ENCODE measurements around the gene SMO.
"Not testable (repeated sequence)": the region's sequence is repeated elsewhere in the genome, so short reads cannot be mapped to it uniquely, and the experiment has no call there.

SMO gene

GRCh38 chr7:129209067-129209926 lies 20.9 kb downstream of the SMO start:
- DNase-seq (ENCODE audit: low read depth), result no peak

GRCh38 chr7:129210256-129210988 lies 22.0 kb downstream of the SMO start:
- peak; percentile 61 for DNase-seq (ENCODE audit: low read depth)

- no peak for DNase-seq (ENCODE audit: low read depth)
Observed at GRCh38 chr7:129210989-129211312, 22.5 kb downstream of the SMO start.

- no peak for DNase-seq (ENCODE audit: low read depth)
Observed at GRCh38 chr7:129212126-129212525, 23.7 kb downstream of the SMO start.

GRCh38 chr7:129212596-129212995 lies 24.2 kb downstream of the SMO start:
- no peak for DNase-seq (ENCODE audit: low read depth)

GRCh38 chr7:129213828-129214227 lies 25.4 kb downstream of the SMO start:
- peak; percentile 20 for DNase-seq (ENCODE audit: low read depth)

- not testable (repeated sequence) for DNase-seq (ENCODE audit: low read depth)
Observed at GRCh38 chr7:129215691-129216090, 27.3 kb downstream of the SMO start.

GRCh38 chr7:129216101-129216715 lies 27.8 kb downstream of the SMO start:
- not testable (repeated sequence) for DNase-seq (ENCODE audit: low read depth)

GRCh38 chr7:129216821-129217416 lies 28.5 kb downstream of the SMO start:
- not testable (repeated sequence) for DNase-seq (ENCODE audit: low read depth)

GRCh38 chr7:129218514-129219062 lies 30.2 kb downstream of the SMO start:
- DNase-seq (ENCODE audit: low read depth), result peak; percentile 83

- not testable (repeated sequence) for DNase-seq (ENCODE audit: low read depth)
Observed at GRCh38 chr7:129219166-129219565, 30.7 kb downstream of the SMO start.

- DNase-seq (ENCODE audit: low read depth), result no peak
Observed at GRCh38 chr7:129222064-129222463, 33.6 kb downstream of the SMO start.

- peak; percentile 95 for DNase-seq (ENCODE audit: low read depth)
Observed at GRCh38 chr7:129224251-129225205, 36.1 kb downstream of the SMO start, which contains the start of gene AHCYL2. AHCYL2 (plus strand) TSS chr7:129225030.

- DNase-seq (ENCODE audit: low read depth), result peak; percentile 60
Observed at GRCh38 chr7:129225206-129225930, 36.9 kb downstream of the SMO start.

GRCh38 chr7:129225931-129226572 lies 37.6 kb downstream of the SMO start:
- DNase-seq (ENCODE audit: low read depth), result no peak

- no peak for DNase-seq (ENCODE audit: low read depth)
Observed at GRCh38 chr7:129227646-129228578, 39.5 kb downstream of the SMO start.

- DNase-seq (ENCODE audit: low read depth), result no peak
Observed at GRCh38 chr7:129228633-129229032, 40.2 kb downstream of the SMO start.

- no peak for DNase-seq (ENCODE audit: low read depth)
Observed at GRCh38 chr7:129231666-129232065, 43.2 kb downstream of the SMO start.

GRCh38 chr7:129238546-129238945 lies 50.1 kb downstream of the SMO start:
- DNase-seq (ENCODE audit: low read depth), result no peak

Measured in ELR (cell line).